Measurements from ENCODE around the gene TNFSF12.
"Not testable (repeated sequence)": the region's sequence is repeated elsewhere in the genome, so short reads cannot be mapped to it uniquely, and the experiment has no call there.

The TNFSF12 gene

GRCh38 chr17:7587420-7588151 lies 38.7 kb downstream of the TNFSF12 start:
- no peak for DNase-seq (ENCODE audit: low spot score)

- no peak for DNase-seq (ENCODE audit: low spot score)
Observed at GRCh38 chr17:7588553-7589203, 39.8 kb downstream of the TNFSF12 start.

- no peak for DNase-seq (ENCODE audit: low spot score)
Observed at GRCh38 chr17:7589204-7589868, 40.5 kb downstream of the TNFSF12 start.

GRCh38 chr17:7589891-7590691 lies 41.2 kb downstream of the TNFSF12 start, which contains the start of gene SOX15:
Gene SOX15 (minus strand): TSS chr17:7590094. CDS start chr17:7589676, 418 bp downstream.
- no peak for DNase-seq (ENCODE audit: low spot score)

- no peak for DNase-seq (ENCODE audit: low spot score)
Observed at GRCh38 chr17:7590743-7591142, 41.9 kb downstream of the TNFSF12 start.

- no peak for DNase-seq (ENCODE audit: low spot score)
Observed at GRCh38 chr17:7591596-7591995, 42.7 kb downstream of the TNFSF12 start.

GRCh38 chr17:7592422-7593021 lies 43.7 kb downstream of the TNFSF12 start:
- DNase-seq (ENCODE audit: low spot score), result no peak

GRCh38 chr17:7593296-7593695 lies 44.4 kb downstream of the TNFSF12 start:
- DNase-seq (ENCODE audit: low spot score), result no peak

GRCh38 chr17:7597561-7597960 lies 48.7 kb downstream of the TNFSF12 start:
- not testable (repeated sequence) for DNase-seq (ENCODE audit: low spot score)

- no peak for DNase-seq (ENCODE audit: low spot score)
Observed at GRCh38 chr17:7606280-7606679, 57.4 kb downstream of the TNFSF12 start.

Data from LoVo (cell line).